Fibroblast of pulmonary artery (primary cell): ENCODE results near the gene SPRR1B.

Source experiments
- DNase-seq: peaks from one replicate; pipeline ENCODE4 v3.0.0-alpha.2; 2010; ENCODE audit warnings: low read depth
- H3K4me3 ChIP-seq: replicated peaks from 2 replicates; pipeline ENCODE4 v1.5.1; 2011; ENCODE audit warnings: low read depth, mild to moderate bottlenecking, control low read depth, low read length, moderate library complexity
- CTCF ChIP-seq: IDR thresholded peaks from 2 replicates; pipeline ENCODE4 v1.5.1; 2011; ENCODE audit warnings: mild to moderate bottlenecking, control low read depth, low read length, inconsistent platforms; ENCODE audit errors: missing control alignments

The SPRR1B gene

GRCh38 chr1:153023109-153023508, 7.9 kb upstream of the SPRR1B start:
- no peak overlapping the region for H3K4me3 ChIP-seq
- DNase-seq, result no peak
- no peak for TF ChIP-seq CTCF

- no peak overlapping the region for H3K4me3 ChIP-seq
- no peak for TF ChIP-seq CTCF
- no peak for DNase-seq
These were observed 6.6 kb upstream of the SPRR1B start for GRCh38 chr1:153024413-153024812.

DNA sequence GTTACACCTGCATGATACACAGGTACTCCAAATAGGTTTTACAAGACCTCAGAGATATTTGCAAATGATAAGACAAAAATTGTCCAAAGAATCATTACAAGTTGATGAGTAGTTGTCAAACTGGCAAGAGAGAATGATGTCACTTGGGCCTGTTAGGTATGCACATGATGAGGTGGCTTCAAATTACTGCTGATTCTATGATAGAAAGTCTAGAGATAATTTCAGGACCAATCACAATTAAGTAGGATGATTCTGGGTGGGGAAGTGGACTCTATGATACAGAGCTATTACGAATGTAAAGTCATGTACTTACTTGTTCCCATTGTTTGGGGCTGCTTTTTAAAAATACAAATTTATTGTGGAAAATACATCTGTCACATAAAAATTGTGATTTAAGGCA, 5.2 kb upstream of the SPRR1B start:
- no peak for DNase-seq
- TF ChIP-seq CTCF, result no peak
- H3K4me3 ChIP-seq, result no peak overlapping the region

DNA sequence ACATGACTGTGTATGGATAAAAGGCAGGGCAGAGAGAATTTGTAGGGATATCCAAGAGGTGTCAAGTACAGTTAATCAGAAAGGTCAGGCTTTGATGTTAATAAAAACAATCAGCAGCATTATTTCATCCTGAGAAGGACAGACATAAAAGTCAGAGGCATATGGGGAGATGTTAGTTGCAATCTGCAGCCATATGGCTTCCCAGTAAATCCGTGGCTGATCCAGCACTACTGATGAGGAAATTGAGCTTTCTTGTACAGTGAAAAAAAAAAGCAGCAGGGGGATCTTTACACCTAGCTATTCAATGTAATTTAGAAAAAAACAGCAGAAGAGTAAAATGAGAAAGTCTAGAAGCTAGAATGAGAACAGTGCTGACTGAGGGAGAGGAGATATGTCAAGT, 2.2 kb upstream of the SPRR1B start:
- TF ChIP-seq CTCF, result no peak
- no peak for DNase-seq
- no peak overlapping the region for H3K4me3 ChIP-seq

GRCh38 chr1:153032073-153032472, 1.1 kb downstream of the SPRR1B start:
- no peak overlapping the region for H3K4me3 ChIP-seq
- no peak for TF ChIP-seq CTCF

DNA sequence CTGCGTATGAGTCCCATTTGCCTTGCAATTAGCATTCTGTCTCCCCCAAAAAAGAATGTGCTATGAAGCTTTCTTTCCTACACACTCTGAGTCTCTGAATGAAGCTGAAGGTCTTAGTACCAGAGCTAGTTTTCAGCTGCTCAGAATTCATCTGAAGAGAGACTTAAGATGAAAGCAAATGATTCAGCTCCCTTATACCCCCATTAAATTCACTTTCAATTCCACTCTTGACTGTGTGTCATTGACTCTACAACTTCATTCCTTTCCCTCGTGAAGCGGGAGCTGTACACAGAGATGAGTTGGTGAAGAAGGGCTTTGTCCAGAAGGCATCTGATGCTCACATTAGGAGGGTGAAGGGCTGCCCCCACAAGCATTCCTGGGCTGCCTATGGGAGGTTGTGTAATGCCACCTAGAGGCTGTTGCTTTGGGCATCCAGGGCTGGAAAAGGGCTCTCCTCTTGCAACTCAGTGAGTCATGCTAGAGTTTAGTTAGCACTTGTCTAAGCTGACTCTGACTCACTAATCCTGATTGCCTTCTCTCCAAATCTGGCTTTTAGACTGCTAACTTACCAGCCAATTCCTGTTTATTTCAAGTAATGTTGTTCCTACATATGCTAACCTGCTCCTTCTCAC, 1.8 kb downstream of the SPRR1B start:
- TF ChIP-seq CTCF, result no peak
- no peak overlapping the region for H3K4me3 ChIP-seq
- peak; percentile 11 for DNase-seq

More at GRCh38 chr1:153032073-153032472, 1.1 kb downstream of the SPRR1B start:
- no peak for DNase-seq

- DNase-seq, result no peak
- no peak for TF ChIP-seq CTCF
- H3K4me3 ChIP-seq, result no peak overlapping the region
These were observed 4.2 kb downstream of the SPRR1B start for GRCh38 chr1:153035211-153035610.
